IPS-15b (cell line): ENCODE results near the gene PAEP.

ENCODE experiments used
- H3K27me3 ChIP-seq: one replicate; pipeline ENCODE4 v1.6.1; 2013; ENCODE audit warnings: low read length; ENCODE audit not compliant: control insufficient read depth, insufficient read depth
- H3K36me3 ChIP-seq: one replicate; pipeline ENCODE4 v1.6.1; 2013; ENCODE audit warnings: low read length; ENCODE audit not compliant: control insufficient read depth, insufficient read depth
- H3K4me1 ChIP-seq: one replicate; pipeline ENCODE4 v1.6.1; 2013; ENCODE audit warnings: mild to moderate bottlenecking, low read length; ENCODE audit not compliant: control insufficient read depth, insufficient read depth
- H3K4me3 ChIP-seq: one replicate; pipeline ENCODE4 v1.5.1; 2013; ENCODE audit warnings: low read depth, low read length
- H3K9ac ChIP-seq: one replicate; pipeline ENCODE4 v1.6.1; 2013; ENCODE audit warnings: low read depth, mild to moderate bottlenecking, low read length
- H3K9me3 ChIP-seq: one replicate; pipeline ENCODE4 v1.6.1; 2013; ENCODE audit warnings: mild to moderate bottlenecking, low read length; ENCODE audit not compliant: control insufficient read depth, insufficient read depth

Gene PAEP

DNA sequence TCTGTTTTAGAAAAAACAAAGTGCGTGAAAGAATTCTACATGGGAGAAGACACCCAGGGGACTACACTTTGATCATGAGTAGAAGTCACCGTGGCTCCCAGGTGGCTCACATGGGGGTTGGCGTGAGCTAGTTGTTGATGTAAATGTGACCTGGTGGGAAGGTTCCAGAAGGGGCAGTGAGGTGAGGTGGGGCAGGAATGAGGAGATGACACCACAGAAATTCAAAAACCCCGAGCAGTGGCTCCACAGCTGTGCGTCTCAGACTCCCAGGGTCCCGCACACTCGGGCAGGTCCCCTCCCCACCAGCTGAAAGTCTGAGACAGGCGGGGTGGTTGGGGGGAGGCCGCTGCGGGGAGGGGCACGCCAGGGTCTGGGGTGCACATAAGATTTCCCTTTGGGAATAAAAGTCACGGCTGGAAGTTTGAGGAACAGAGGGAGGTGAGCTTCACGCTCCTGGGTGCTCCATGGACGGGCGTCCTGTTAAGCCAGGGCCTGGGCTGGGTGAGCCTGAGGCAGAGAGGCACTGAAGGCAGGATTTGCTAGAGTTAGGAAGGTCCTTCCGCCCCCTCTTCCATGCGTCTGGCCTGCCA, 47.9 kb downstream of the PAEP start:
- Histone ChIP-seq H3K9ac (no peak overlapping the region), H3K36me3 (no peaks in the 10 kb centered on the region), H3K9me3 (no peaks in the 10 kb centered on the region), H3K4me3 (no peak overlapping the region), H3K27me3 (no peaks in the 10 kb centered on the region), H3K4me1 (no peaks in the 10 kb centered on the region)

DNA sequence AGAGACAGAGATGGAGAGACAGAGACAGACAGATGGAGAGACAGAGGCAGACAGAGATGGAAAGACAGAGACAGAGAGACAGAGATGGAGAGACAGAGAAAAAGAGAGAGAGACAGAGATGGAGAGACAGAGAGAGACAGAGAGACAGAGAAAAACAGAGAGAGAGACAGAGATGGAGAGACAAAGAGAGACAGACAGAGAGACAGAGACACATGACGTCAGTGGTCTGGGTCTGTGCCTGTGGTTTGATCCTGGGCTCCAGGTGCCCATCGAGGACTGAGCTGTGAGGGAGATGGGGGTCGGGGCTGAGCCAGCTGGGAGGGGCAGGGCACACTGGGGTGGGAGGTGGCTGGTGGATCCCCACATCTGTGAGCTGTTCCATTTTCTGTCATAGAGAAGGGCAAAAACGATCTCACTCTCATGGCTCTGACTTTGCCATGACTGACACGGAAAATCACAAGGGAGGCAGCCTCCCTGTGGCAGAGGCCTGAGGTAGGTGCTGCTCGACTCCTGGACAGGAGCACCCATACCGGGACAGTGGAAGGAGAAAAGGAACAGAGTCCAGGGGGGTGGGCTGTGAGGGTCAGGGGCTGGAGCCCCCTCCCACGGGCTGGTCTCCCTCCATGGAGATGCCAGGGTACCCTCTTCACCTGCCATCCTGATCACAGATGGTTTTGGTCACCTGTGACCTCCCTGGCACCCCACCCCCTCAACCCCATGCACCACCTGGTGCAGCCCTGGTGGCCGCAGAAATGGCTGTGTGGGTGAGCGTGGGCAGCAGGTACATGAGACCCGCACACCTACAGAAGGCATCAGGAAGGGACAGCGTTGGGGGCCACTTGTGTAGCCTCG, 49.0 kb downstream of the PAEP start:
- Histone ChIP-seq H3K36me3 (no peaks in the 10 kb centered on the region), H3K9ac (no peak overlapping the region), H3K9me3 (no peaks in the 10 kb centered on the region), H3K27me3 (no peaks in the 10 kb centered on the region), H3K4me1 (no peaks in the 10 kb centered on the region), H3K4me3 (no peak overlapping the region)

GRCh38 chr9:135611142-135611874, 49.8 kb downstream of the PAEP start:
- Histone ChIP-seq H3K27me3 (no peaks in the 10 kb centered on the region), H3K4me1 (no peaks in the 10 kb centered on the region), H3K9ac (no peak overlapping the region), H3K36me3 (no peaks in the 10 kb centered on the region), H3K4me3 (no peak overlapping the region), H3K9me3 (no peaks in the 10 kb centered on the region)

GRCh38 chr9:135611875-135612209, 50.3 kb downstream of the PAEP start:
- Histone ChIP-seq H3K4me1 (no peaks in the 10 kb centered on the region), H3K9ac (no peak overlapping the region), H3K27me3 (no peaks in the 10 kb centered on the region), H3K36me3 (no peaks in the 10 kb centered on the region), H3K9me3 (no peaks in the 10 kb centered on the region), H3K4me3 (no peak overlapping the region)

DNA sequence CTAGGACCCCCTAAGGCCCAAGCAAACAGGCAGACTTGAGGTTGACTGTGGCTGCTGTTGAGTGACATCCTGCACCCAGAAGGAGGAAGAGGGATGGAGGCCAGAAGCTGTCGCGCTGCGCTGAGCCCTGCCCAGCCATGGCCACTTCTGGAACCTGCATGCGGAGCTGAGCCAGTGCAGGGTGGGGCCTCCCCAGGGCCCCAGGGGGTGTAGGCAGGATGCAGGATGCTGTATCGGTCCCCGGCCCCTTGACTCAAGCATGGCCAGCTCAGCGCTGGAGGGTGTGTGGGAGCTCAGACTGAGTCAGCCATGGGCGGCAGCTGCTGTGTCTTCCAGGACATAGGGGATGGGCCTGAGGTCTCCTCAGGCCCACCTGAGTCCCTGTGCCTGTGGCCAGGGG, 50.9 kb downstream of the PAEP start:
- H3K27me3 ChIP-seq: no peaks in the 10 kb centered on the region
- H3K9me3 ChIP-seq: no peaks in the 10 kb centered on the region
- H3K4me1 ChIP-seq: no peaks in the 10 kb centered on the region
- H3K36me3 ChIP-seq: no peaks in the 10 kb centered on the region
- no peak overlapping the region for H3K9ac ChIP-seq
- H3K4me3 ChIP-seq: no peak overlapping the region

DNA sequence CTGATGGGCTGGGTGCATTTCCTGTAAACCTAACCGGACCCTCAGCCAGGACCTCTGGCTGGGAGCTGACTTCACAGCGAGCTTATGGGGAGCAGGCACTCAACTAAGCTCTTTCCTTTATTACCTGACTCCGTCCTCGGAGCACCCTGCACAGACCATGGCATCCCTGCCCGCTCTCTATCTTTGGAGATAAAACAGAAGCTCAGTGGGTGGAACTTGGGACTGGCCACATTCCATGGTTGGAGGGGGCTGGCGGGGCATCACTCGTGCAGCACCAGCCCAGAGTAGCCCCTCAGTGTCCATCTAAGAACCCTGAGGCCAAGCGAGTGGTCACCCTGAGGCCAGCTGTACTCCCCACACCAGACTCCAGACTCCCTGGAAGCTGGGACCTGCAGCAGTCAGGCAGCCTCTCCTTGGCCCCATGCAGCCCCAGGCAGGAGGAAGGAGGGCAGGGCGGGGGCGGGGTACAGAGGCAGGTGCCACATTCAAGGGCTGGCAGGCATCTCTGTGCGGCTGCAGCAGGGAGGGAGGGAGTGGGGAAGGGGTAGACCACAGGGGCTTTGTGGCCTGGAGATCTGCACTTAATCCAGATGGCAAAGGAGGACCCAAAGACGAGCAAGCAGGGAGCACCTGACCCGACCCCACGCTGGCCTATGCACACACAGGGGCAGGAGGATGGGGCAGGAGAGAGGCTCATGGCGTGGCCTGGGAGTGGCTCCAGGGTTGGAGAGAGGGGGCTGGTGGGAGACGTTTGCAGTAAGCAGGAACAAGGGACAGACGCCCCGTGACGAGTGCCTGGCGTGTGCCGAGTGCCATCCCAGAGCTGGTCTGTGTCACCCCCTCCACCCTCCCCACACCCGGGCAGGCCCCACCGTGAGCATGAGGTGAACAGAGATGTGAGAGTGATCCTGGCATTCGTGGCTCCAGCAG, 51.7 kb downstream of the PAEP start:
- Histone ChIP-seq H3K9me3 (no peaks in the 10 kb centered on the region), H3K27me3 (no peaks in the 10 kb centered on the region), H3K4me3 (no peak overlapping the region), H3K36me3 (no peaks in the 10 kb centered on the region), H3K9ac (no peak overlapping the region), H3K4me1 (no peaks in the 10 kb centered on the region)

- Histone ChIP-seq H3K9me3 (no peaks in the 10 kb centered on the region), H3K27me3 (no peaks in the 10 kb centered on the region), H3K4me3 (no peak overlapping the region), H3K36me3 (no peaks in the 10 kb centered on the region), H3K4me1 (no peaks in the 10 kb centered on the region), H3K9ac (no peak overlapping the region)
Measured at GRCh38 chr9:135613946-135614805, 52.6 kb downstream of the PAEP start.

- Histone ChIP-seq H3K4me3 (no peak overlapping the region), H3K4me1 (no peaks in the 10 kb centered on the region), H3K36me3 (no peaks in the 10 kb centered on the region), H3K27me3 (no peaks in the 10 kb centered on the region), H3K9me3 (no peaks in the 10 kb centered on the region), H3K9ac (no peak overlapping the region)
Measured at GRCh38 chr9:135614821-135615665, 53.5 kb downstream of the PAEP start.

- Histone ChIP-seq H3K9ac (no peak overlapping the region), H3K4me3 (no peak overlapping the region), H3K27me3 (no peaks in the 10 kb centered on the region), H3K9me3 (no peaks in the 10 kb centered on the region), H3K36me3 (no peaks in the 10 kb centered on the region), H3K4me1 (no peaks in the 10 kb centered on the region)
Measured at GRCh38 chr9:135615666-135616618, 54.4 kb downstream of the PAEP start.
